A549 (cell line): ENCODE results near the gene GGT7.

Experiments used
- BHLHE40 ChIP-seq: IDR thresholded peaks from 2 replicates; pipeline ENCODE4 v1.6.1; 2012; ENCODE audit warnings: low read depth, low read length, inconsistent platforms
- EHMT2 ChIP-seq: fragments of 200-600 bp; sonication (generic); IDR thresholded peaks from 2 replicates; pipeline ENCODE4 v1.6.1; 2016; ENCODE audit warnings: antibody characterized with exemption, low read depth, mild to moderate bottlenecking, moderate library complexity
- EP300 ChIP-seq, 2 experiments: fragments of >200 bp; sonication (Bioruptor Twin); formaldehyde crosslinking; IDR thresholded peaks; 2 replicates in 1 of 2; 3 replicates in 1 of 2; pipeline ENCODE4 v1.6.1; 2016 to 2017
- HEYL ChIP-seq: fragments of 250-450 bp; sonication (Bioruptor Pico); IDR thresholded peaks from 2 replicates; pipeline ENCODE4 v1.8.0; 2021; ENCODE audit warnings: mild to moderate bottlenecking, moderate library complexity
- PBX3 ChIP-seq: IDR thresholded peaks from 2 replicates; pipeline ENCODE4 v1.6.1; 2012
- POLR2A ChIP-seq: IDR thresholded peaks from 2 replicates; pipeline ENCODE4 v1.6.1; 2012; ENCODE audit warnings: mild to moderate bottlenecking, low read length
- POLR2AphosphoS2 ChIP-seq: conservative IDR thresholded peaks from 2 replicates; pipeline ENCODE4 v1.6.1; 2012; ENCODE audit warnings: low read length, improper control_type of control experiment, inconsistent platforms
- RFX5 ChIP-seq: fragments of 450-650 bp; IDR thresholded peaks from 2 replicates; pipeline ENCODE4 v1.7.1; 2014; ENCODE audit warnings: antibody characterized with exemption, mild to moderate bottlenecking, moderate library complexity
- SMC3 ChIP-seq: fragments of >200 bp; sonication (Bioruptor Twin); formaldehyde crosslinking; IDR thresholded peaks from 3 replicates; pipeline ENCODE4 v1.6.1; 2018; ENCODE audit warnings: inconsistent platforms
- TP53 ChIP-seq: fragments of 250-450 bp; sonication (Bioruptor Pico); IDR thresholded peaks from 2 replicates; pipeline ENCODE4 v1.5.0; 2021; ENCODE audit warnings: mild to moderate bottlenecking, moderate library complexity
- TF ChIP-seq, protein P1 (sequence below): fragments of >200 bp; sonication (Bioruptor Twin); formaldehyde crosslinking; IDR thresholded peaks from 3 replicates; pipeline ENCODE4 v1.5.1; 2016
- TF ChIP-seq, protein P2 (sequence below): fragments of 450-650 bp; IDR thresholded peaks from 2 replicates; pipeline ENCODE4 v1.6.1; 2014; ENCODE audit warnings: antibody characterized with exemption
- TF ChIP-seq, protein P3 (sequence below): fragments of >200 bp; sonication (Bioruptor Twin); formaldehyde crosslinking; IDR thresholded peaks from 2 replicates; pipeline ENCODE4 v1.6.1; 2016

DNA sequence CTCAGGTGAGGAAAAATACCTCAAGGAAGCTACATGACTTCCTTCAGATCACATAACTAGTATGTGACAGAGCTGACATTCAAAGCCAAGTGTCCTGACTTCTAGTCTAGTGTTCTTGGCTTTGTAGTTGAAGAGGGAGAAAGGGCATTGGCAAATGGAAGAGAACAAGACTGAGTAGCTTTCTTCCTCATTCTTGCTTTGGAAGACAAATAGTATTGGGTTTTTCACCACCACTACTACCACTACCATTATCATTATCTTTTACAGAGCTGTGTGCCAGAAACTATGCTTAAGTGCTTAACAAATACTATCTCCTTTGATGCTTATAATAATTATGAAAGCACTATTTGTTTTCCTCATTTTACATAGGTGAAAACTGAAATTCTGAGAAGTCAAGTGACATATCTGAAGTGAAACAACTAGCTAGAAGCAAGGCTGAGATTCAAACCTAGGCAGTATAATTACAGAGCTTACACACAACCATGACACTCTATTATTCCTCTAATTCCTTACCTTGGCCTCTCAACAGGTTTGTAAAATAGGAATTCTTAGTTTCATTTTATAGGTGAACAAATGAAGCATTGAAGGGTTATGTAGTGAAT is 10.5 kb upstream of the GGT7 start:
- TF ChIP-seq POLR2A: no peak
- TF ChIP-seq EHMT2: no peak
- no peak for TF ChIP-seq BHLHE40
- TF ChIP-seq PBX3: no peak
- TF ChIP-seq EP300 (IDR thresholded peaks at IDR 0.05): no peak
- TF ChIP-seq RFX5: no peak
- no peak for TF ChIP-seq HEYL (CRISPR knock-in tag)
- TF ChIP-seq, protein P1, sequence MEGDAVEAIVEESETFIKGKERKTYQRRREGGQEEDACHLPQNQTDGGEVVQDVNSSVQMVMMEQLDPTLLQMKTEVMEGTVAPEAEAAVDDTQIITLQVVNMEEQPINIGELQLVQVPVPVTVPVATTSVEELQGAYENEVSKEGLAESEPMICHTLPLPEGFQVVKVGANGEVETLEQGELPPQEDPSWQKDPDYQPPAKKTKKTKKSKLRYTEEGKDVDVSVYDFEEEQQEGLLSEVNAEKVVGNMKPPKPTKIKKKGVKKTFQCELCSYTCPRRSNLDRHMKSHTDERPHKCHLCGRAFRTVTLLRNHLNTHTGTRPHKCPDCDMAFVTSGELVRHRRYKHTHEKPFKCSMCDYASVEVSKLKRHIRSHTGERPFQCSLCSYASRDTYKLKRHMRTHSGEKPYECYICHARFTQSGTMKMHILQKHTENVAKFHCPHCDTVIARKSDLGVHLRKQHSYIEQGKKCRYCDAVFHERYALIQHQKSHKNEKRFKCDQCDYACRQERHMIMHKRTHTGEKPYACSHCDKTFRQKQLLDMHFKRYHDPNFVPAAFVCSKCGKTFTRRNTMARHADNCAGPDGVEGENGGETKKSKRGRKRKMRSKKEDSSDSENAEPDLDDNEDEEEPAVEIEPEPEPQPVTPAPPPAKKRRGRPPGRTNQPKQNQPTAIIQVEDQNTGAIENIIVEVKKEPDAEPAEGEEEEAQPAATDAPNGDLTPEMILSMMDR: no peak
- no peak for TF ChIP-seq TP53
- no peak for TF ChIP-seq SMC3
- no peak for TF ChIP-seq POLR2AphosphoS2
- TF ChIP-seq, protein P2, sequence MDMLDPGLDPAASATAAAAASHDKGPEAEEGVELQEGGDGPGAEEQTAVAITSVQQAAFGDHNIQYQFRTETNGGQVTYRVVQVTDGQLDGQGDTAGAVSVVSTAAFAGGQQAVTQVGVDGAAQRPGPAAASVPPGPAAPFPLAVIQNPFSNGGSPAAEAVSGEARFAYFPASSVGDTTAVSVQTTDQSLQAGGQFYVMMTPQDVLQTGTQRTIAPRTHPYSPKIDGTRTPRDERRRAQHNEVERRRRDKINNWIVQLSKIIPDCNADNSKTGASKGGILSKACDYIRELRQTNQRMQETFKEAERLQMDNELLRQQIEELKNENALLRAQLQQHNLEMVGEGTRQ: no peak
- TF ChIP-seq, protein P3, sequence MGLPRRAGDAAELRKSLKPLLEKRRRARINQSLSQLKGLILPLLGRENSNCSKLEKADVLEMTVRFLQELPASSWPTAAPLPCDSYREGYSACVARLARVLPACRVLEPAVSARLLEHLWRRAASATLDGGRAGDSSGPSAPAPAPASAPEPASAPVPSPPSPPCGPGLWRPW: no peak
